ENCODE data around the gene SLC6A8. TPM values are rescaled to one million over a fixed set of nuclear protein-coding genes. Genes with fewer than 3 reads are reported as not detected.
"Not testable (repeated sequence)": the region's sequence is repeated elsewhere in the genome, so short reads cannot be mapped to it uniquely, and the experiment has no call there.

Gene SLC6A8
- total RNA-seq, 1 donor from 2014 or later, result 57.9 TPM

DNA sequence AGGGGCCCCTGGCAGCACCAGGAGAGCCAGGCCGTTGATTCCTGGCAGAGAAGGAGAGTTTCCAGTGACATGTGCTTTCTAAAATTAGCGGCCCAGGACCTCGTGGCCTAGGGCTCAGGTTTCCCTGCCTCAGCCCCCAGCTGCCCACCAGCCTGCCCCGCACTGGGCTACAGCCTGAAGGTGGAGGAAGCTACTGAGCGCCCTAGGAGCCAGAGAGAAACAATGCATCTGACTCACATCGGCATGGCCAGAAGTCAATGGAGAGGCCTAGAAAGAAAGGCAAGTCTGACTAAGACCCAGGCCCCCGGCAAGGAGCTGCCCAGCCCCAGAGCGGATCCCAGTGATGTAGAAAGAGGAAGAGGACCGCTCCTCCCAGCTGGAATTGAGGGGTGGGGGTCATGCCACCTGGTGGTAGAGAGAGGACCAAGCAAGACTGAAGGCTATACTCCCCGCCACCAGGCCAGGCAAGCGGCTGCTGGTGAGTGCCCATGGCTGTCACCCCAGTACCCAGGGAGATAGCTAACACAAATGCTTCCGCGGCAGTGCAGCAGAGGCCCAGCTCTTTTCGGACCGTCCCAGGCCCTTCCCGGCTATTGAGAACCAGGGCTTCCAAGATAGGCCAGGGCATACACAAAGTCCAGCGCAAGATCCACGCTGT, 17.8 kb downstream of the SLC6A8 start:
- not testable (repeated sequence) for H3K9me3 Mint-ChIP-seq (ENCODE audit: unreplicated experiment); H3K36me3 ChIP-seq (ENCODE audit: insufficient read depth, low read length); H2AFZ ChIP-seq (ENCODE audit: low read depth, low read length); H3K4me3 Mint-ChIP-seq (ENCODE audit: unreplicated experiment); H3K4me2 ChIP-seq (ENCODE audit: low read length); H3K27me3 Mint-ChIP-seq (ENCODE audit: low read depth, unreplicated experiment); H3K27ac ChIP-seq (ENCODE audit: low read depth, low read length); H3K27ac Mint-ChIP-seq (ENCODE audit: unreplicated experiment); H3K79me2 ChIP-seq (ENCODE audit: insufficient read depth, low read length); H3K4me1 ChIP-seq (ENCODE audit: insufficient read depth, low read length); H3K9me3 ChIP-seq (ENCODE audit: insufficient read depth, low read depth, low read length); H4K20me1 ChIP-seq (ENCODE audit: insufficient read depth, low read length); H3K36me3 Mint-ChIP-seq (ENCODE audit: low read depth, unreplicated experiment); FAIRE-seq; H3K27me3 ChIP-seq (ENCODE audit: insufficient read depth, low read length); H3K4me3 ChIP-seq (ENCODE audit: insufficient read depth, low read depth, low read length); H3K4me1 Mint-ChIP-seq (ENCODE audit: low read depth, unreplicated experiment); H3K9ac ChIP-seq (ENCODE audit: low read length)
- DNase-seq (ENCODE audit: low read depth), result peak; percentile 41

DNA sequence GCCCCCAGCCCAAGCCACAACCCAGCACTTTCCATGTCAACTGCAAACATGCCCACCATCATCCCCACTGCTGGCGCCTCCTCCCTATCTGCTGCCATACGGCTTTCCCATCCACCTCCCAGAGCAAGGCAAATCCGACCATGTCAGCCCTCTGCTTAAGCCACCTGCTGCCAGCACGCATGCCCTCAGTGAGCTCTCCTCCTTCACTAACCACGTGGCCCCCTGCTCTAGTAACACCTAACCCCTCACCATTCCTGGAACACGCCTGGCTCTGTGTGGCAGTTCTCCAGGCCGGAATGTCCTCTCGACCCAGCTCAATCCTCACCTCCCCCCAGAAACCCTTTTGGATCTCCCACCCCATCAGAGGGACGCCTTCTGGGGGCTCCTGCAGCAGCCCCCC, 19.1 kb downstream of the SLC6A8 start:
- H3K4me1 Mint-ChIP-seq (ENCODE audit: low read depth, unreplicated experiment), result peaks cover 6% of the 10 kb centered on the region
- H3K4me3 Mint-ChIP-seq (ENCODE audit: unreplicated experiment), result no peak overlapping the region
- no peak overlapping the region for H3K27ac Mint-ChIP-seq (ENCODE audit: unreplicated experiment)

DNA sequence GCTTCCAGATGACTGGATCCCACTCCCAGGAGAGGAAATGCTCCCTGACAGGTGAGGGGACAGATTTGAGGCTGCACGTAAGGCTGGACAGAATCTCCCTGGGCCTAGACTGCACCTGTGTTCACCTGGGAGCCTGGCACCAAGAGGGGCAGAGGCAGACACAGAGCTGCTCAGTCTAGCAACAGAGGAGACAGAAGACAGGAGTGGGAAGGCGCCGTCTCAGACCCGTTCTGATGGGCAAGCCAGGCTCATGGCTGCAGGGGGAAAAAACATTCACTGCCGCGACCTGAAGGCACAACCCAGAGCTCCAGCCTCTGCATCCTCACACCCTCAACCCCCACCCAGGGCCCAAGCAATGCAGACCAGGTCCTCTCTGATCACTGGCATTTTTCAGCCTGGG, 19.7 kb downstream of the SLC6A8 start:
- Histone ChIP-seq H3K27ac (ENCODE audit: low read depth, low read length) (no peak overlapping the region), H3K27me3 (ENCODE audit: insufficient read depth, low read length) (no peaks in the 10 kb centered on the region), H3K4me2 (ENCODE audit: low read length) (no peak overlapping the region), H3K4me1 (ENCODE audit: insufficient read depth, low read length) (peaks cover 5% of the 10 kb centered on the region), H2AFZ (ENCODE audit: low read depth, low read length) (no peak overlapping the region), H3K4me3 (ENCODE audit: insufficient read depth, low read depth, low read length) (no peak overlapping the region), H3K9me3 (ENCODE audit: insufficient read depth, low read depth, low read length) (no peaks in the 10 kb centered on the region), H3K79me2 (ENCODE audit: insufficient read depth, low read length) (no peaks in the 10 kb centered on the region), H4K20me1 (ENCODE audit: insufficient read depth, low read length) (peaks cover 8% of the 10 kb centered on the region), H3K9ac (ENCODE audit: low read length) (no peak overlapping the region), H3K36me3 (ENCODE audit: insufficient read depth, low read length) (no peaks in the 10 kb centered on the region)
- H3K4me1 Mint-ChIP-seq (ENCODE audit: low read depth, unreplicated experiment), result peaks cover 6% of the 10 kb centered on the region
- DNase-seq (ENCODE audit: low read depth), result no peak
- no peaks in the 10 kb centered on the region for H3K27me3 Mint-ChIP-seq (ENCODE audit: low read depth, unreplicated experiment)
- no peak overlapping the region for H3K27ac Mint-ChIP-seq (ENCODE audit: unreplicated experiment)
- H3K36me3 Mint-ChIP-seq (ENCODE audit: low read depth, unreplicated experiment), result peaks cover 2% of the 10 kb centered on the region
- TF ChIP-seq EZH2 (IDR thresholded peaks at IDR 0.05; ENCODE audit: insufficient read depth, low read length) (no peak), CTCF (IDR thresholded peaks at IDR 0.05; ENCODE audit: insufficient read depth, low read depth, low read length) (no peak)
- no peak overlapping the region for H3K4me3 Mint-ChIP-seq (ENCODE audit: unreplicated experiment)
- H3K9me3 Mint-ChIP-seq (ENCODE audit: unreplicated experiment), result no peaks in the 10 kb centered on the region
- no peak for FAIRE-seq

More for the DNA sequence above, 19.1 kb downstream of the SLC6A8 start:
- H3K4me3 ChIP-seq (ENCODE audit: insufficient read depth, low read depth, low read length), result no peak overlapping the region
- DNase-seq (ENCODE audit: low read depth) (no peak), FAIRE-seq (no peak)
- no peaks in the 10 kb centered on the region for H3K79me2 ChIP-seq (ENCODE audit: insufficient read depth, low read length)
- H2AFZ ChIP-seq (ENCODE audit: low read depth, low read length), result no peak overlapping the region
- no peak overlapping the region for H3K9ac ChIP-seq (ENCODE audit: low read length)
- H3K9me3 ChIP-seq (ENCODE audit: insufficient read depth, low read depth, low read length), result no peaks in the 10 kb centered on the region
- H3K4me1 ChIP-seq (ENCODE audit: insufficient read depth, low read length), result peaks cover 5% of the 10 kb centered on the region
- no peaks in the 10 kb centered on the region for H3K27me3 ChIP-seq (ENCODE audit: insufficient read depth, low read length)
- TF ChIP-seq CTCF (IDR thresholded peaks at IDR 0.05; ENCODE audit: insufficient read depth, low read depth, low read length) (no peak), EZH2 (IDR thresholded peaks at IDR 0.05; ENCODE audit: insufficient read depth, low read length) (no peak)
- Mint-ChIP-seq H3K36me3 (ENCODE audit: low read depth, unreplicated experiment) (peaks cover 2% of the 10 kb centered on the region), H3K27me3 (ENCODE audit: low read depth, unreplicated experiment) (no peaks in the 10 kb centered on the region), H3K9me3 (ENCODE audit: unreplicated experiment) (no peaks in the 10 kb centered on the region)
- no peak overlapping the region for H3K4me2 ChIP-seq (ENCODE audit: low read length)
- no peak overlapping the region for H3K27ac ChIP-seq (ENCODE audit: low read depth, low read length)
- no peaks in the 10 kb centered on the region for H3K36me3 ChIP-seq (ENCODE audit: insufficient read depth, low read length)
- H4K20me1 ChIP-seq (ENCODE audit: insufficient read depth, low read length), result peaks cover 8% of the 10 kb centered on the region
